GM18517 (cell line): ENCODE data around the gene CHST11.
"Not testable (repeated sequence)": the region's sequence is repeated elsewhere in the genome, so short reads cannot be mapped to it uniquely, and the experiment has no call there.

Experiments used
- ATAC-seq: cut with Tn5 transposase; IDR thresholded peaks from one replicate; pipeline ENCODE4 v1.9.1; 2021; ENCODE audit warnings: mild to moderate bottlenecking, moderate library complexity; ENCODE audit not compliant: unreplicated experiment

The CHST11 gene

GRCh38 chr12:104522985-104523722 lies 66.4 kb downstream of the CHST11 start:
- ATAC-seq = no peak

DNA sequence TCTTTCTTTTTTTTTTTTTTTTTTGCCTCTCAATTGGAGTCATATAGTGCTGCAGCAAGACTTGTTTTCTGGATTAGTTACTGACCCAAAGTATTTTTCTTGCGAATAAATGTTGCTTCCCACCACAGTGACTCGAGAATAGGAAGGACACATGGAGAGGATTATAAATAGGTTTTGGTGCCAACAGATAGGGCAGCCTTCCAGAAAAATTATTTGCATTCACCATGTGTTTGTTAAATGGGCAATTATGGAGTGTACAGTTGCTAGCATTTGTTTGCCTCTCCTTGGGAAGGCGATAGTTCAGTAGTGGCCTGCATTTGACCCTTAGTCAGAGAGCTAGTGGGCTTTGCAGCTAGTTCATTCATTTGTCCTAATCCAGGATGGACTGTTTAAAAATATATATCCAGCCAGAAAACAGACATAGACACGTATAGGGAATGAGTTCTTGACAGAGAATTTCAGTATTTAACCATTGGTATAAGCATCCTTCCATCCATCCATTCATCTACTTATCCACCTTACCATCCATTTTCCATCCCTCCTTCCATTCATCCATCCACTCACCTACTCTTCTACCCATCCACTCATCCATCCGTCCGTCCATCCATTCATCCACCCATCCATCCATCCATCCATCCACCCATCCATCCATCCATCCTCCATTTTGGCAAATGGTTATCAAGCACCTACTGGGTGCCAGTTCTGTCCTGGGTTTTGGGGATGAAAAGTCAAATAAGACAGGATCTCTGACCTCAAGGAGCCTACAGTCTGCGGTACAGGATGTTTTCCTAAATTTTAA lies 67.5 kb downstream of the CHST11 start:
- no peak for ATAC-seq

- no peak for ATAC-seq
Measured at GRCh38 chr12:104526320-104526719, 69.6 kb downstream of the CHST11 start.

DNA sequence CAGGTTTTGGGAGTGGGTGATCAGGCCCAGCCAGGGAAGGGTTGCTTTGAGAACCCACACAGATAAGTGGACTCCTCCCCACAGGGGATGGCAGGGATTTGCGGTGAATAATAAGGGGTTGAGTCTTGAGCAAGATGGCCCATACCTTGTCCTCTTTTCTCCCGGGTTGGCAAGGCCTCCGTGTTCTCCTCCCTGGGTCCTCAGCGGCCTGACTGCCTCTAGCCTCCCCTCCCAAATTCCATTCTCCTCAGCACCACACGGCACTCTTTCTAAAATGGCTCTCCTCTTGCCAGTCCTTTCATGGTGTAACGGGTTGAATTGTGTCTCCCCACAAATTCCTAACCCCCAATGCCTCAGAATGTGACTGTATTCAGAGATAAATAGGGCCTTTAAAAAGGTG lies 70.0 kb downstream of the CHST11 start:
- ATAC-seq = no peak

DNA sequence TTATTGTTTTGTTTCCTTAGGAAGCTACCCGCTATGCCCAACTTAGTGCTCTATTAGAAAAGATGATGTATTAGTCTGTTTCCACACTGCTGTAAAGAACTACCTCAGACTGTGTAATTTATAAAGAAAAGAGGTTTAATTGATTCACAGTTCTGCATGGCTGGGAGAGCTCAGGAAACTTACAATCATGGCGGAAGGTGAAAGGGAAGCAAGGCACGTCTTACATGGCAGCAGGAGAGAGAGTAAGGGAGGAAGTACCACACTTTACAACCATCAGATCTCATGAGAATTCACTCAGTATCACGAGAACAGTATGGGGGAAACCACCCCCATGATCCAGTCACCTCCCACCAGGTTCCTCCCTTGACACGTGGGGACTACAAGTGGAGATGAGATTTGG lies 70.9 kb downstream of the CHST11 start:
- ATAC-seq = not testable (repeated sequence)

GRCh38 chr12:104529130-104529874 lies 72.6 kb downstream of the CHST11 start:
- no peak for ATAC-seq

DNA sequence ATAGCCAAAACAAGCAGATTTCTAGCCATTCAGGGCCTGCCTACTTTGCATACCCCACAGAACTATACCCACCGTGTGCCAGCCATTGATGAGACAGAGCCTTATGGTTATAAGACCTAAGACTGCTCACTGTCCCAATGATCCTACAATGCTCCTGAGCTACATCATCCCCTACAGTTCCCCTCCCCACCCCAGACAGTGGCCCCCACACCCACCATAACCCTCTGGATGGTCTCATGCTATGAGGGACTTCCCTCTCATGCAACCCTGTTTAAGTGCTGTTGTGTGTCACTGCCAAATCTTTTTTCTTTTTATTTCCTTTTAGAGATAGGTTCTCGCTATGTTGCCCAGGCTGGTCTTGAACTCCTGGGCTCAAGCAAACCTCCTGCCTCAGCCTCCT lies 75.9 kb downstream of the CHST11 start:
- no peak for ATAC-seq

- ATAC-seq = no peak
Measured at GRCh38 chr12:104533134-104533533, 76.4 kb downstream of the CHST11 start.

DNA sequence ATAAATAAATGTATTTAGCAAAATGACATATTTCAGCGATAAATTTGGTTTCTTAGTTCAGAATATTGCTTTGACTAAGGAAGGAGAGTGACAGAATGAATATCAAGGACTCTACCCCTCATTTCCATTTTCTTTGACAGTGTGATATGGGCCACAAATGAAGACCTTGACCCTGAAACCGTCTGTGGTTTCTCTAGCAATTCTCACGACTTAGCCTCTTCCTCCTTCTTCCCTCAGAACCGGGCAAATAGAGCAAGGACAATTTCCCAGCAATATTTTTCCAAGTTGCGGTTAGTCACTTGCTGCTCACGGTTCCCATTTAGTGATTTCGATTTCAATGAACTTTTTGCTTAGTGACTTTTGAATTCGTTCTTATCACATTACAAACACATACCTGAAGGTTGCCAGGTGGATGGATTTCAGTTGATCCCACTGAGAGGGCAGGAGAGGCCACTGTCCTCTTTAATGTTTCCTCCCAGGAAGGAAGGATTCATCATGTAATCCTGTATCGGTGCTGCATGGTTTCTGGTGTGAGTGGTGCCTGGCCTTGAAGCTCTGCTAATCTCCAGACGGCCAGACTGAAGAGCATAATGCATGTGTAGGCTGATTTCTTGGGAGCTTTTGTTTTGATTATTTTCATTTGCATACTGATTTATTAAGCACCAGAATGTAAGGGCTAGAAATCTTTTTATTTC lies 77.6 kb downstream of the CHST11 start:
- no peak for ATAC-seq

DNA sequence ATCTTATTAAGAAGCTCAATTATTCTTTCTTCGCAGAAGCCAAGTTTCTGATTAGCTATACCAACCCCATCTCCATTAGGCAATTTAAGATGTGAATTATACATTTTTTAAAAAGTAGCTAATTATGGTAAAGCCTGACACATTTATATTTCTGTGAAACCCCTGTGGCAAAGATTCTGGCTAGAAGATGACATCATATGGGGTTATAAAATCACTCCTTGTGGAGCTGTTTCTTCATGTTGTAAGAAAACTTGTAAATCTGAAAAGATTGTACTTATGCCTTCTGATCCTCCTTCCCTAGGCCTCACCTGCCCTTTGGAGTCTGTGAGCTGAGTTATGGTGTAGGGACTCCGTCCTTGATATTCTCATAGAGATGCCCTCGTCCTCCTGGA lies 78.1 kb downstream of the CHST11 start:
- no peak for ATAC-seq

DNA sequence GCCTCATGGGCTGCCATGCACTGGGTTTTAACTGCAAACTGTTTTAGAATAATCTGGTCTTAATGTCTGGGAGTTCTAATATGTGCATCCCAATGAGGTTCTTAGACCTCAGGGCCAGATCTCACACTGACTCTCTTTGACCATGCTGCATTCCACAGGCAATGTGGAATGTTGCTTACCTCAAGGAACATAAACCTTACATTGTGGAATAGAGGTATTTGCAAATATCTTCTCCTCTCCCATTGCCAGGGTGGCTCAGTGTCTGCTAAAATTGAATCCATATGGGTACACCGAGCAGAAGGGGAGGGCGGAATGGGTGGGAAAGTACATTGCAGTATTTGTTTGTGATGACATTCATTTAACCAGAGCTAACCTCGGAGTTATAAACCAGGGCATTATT lies 78.6 kb downstream of the CHST11 start:
- no peak for ATAC-seq

DNA sequence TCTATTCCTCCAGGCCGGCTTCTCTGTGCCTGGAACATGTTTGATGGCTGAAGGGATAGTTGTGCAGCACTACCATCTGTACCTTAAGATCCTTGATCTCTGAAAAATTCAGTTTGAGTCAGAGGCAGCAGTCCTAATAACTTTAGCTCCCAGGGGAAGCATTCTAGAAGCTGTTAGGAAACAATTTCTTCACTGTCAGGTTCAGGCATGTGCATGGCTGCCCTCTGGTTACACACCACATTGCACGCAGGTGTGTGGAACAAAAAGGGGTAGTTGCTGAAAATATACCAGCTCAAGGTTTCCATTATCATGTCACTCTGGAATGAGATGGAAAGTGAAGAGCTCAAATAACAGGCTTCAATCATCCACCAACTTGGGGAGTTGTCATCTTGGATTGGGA lies 80.1 kb downstream of the CHST11 start:
- no peak for ATAC-seq

GRCh38 chr12:104538056-104538455 lies 81.3 kb downstream of the CHST11 start:
- no peak for ATAC-seq

DNA sequence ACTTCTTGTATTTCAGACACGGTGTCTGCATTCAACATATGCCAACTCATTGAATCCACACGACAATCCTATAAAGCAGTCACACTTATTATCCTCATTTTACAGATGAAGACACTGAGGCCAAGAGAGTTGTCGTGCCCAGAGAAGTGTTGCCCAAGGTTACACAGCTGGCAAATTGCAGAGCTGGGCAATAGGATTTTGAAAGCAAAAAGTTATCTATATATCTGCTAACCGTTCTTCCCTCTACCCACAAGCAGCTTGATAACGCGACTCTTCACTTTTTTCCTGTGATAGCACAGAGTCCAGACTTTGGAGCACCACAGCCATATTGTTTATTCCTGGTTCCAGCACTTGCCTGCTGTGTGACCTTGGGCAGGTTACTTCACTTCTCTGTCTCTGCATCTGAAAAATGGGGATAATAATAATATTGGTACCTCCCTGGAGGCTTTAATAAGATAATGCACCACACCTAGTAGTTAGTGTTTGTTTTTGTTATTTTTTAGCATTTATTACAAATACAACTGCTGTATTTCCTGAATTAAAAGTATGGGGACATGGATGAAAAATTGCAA lies 82.2 kb downstream of the CHST11 start:
- no peak for ATAC-seq

- no peak for ATAC-seq
Measured at GRCh38 chr12:104544836-104545235, 88.1 kb downstream of the CHST11 start.

DNA sequence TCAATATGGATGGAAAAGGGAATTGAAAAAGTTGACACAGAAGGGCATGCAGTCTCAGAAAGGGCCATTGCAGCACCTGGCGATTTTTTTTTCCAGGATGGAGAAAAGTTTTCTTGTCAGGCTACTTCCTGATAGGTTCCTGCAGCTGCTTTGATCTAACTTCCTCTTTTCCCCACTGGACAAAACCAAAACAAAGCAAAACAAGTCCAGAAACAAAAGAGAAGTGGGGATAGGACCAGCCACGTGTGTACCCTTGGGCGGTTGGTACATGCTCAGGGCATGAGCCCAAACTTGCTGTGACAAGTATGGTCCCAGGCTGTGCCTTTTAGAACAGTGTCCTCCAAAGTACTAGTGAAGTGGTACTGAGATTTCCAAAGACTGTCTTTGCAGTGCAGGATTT lies 89.8 kb downstream of the CHST11 start:
- no peak for ATAC-seq

- ATAC-seq = no peak
Measured at GRCh38 chr12:104547235-104547634, 90.5 kb downstream of the CHST11 start.

GRCh38 chr12:104549815-104550480 lies 93.2 kb downstream of the CHST11 start:
- ATAC-seq = no peak

DNA sequence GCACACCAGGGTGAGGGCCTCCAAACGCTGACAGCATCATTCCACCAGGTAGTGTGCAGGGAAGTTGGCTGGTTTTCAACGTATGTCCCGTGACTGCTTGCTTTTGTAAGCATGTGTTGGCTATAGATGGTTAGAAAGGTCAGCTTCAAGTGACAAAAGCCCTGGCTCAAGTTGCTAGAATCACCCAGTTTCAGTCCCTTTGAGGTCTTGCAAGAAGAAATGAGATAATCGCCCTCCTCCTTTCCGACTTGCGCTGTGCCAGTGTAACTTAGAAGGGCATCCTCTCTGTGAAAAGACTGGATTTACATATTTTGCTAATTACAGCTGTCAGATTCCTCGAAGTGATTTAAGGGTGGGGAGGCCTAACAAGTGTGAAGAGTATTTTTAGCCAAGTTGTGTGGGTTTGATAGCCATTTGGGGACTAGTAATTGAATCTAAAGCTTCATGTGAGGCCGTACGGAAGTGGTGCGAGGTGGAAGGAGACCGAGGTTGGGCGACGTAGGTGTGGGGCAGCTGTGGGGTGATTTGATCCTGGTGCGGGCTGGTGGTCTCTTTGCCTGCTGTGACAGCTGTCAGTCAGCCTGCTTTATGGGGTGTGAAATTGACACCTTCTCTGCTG lies 94.7 kb downstream of the CHST11 start:
- ATAC-seq = no peak

- ATAC-seq = no peak
Measured at GRCh38 chr12:104553421-104553820, 96.7 kb downstream of the CHST11 start.
